G401.6 (cell line): ENCODE data around the gene WNT1.
A peak's percentile ranks its signal among the peaks of the same experiment; 100 is the strongest.

Experiments
- FAIRE-seq: peaks from 2 replicates; lab custom pipeline; 2012; peaks lifted over from hg19 to GRCh38; lab: Jason Lieb, UNC

WNT1 gene

DNA sequence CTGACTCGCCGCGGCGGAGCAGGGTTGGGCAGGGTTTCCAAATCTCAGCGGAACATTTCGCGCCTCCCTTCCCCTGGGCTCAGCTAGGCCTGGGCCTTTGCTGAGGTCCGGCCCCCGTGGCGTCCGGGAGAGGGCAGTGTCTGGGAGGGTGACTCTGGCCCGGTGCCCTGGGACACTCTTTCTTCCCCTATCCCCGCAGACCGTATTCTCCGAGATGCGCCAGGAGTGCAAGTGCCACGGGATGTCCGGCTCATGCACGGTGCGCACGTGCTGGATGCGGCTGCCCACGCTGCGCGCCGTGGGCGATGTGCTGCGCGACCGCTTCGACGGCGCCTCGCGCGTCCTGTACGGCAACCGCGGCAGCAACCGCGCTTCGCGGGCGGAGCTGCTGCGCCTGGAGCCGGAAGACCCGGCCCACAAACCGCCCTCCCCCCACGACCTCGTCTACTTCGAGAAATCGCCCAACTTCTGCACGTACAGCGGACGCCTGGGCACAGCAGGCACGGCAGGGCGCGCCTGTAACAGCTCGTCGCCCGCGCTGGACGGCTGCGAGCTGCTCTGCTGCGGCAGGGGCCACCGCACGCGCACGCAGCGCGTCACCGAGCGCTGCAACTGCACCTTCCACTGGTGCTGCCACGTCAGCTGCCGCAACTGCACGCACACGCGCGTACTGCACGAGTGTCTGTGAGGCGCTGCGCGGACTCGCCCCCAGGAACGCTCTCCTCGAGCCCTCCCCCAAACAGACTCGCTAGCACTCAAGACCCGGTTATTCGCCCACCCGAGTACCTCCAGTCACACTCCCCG lies 3.0 kb downstream of the WNT1 start:
- no peak for FAIRE-seq

DNA sequence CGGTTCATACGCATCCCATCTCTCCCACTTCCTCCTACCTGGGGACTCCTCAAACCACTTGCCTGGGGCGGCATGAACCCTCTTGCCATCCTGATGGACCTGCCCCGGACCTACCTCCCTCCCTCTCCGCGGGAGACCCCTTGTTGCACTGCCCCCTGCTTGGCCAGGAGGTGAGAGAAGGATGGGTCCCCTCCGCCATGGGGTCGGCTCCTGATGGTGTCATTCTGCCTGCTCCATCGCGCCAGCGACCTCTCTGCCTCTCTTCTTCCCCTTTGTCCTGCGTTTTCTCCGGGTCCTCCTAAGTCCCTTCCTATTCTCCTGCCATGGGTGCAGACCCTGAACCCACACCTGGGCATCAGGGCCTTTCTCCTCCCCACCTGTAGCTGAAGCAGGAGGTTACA lies 3.6 kb downstream of the WNT1 start:
- no peak for FAIRE-seq

DNA sequence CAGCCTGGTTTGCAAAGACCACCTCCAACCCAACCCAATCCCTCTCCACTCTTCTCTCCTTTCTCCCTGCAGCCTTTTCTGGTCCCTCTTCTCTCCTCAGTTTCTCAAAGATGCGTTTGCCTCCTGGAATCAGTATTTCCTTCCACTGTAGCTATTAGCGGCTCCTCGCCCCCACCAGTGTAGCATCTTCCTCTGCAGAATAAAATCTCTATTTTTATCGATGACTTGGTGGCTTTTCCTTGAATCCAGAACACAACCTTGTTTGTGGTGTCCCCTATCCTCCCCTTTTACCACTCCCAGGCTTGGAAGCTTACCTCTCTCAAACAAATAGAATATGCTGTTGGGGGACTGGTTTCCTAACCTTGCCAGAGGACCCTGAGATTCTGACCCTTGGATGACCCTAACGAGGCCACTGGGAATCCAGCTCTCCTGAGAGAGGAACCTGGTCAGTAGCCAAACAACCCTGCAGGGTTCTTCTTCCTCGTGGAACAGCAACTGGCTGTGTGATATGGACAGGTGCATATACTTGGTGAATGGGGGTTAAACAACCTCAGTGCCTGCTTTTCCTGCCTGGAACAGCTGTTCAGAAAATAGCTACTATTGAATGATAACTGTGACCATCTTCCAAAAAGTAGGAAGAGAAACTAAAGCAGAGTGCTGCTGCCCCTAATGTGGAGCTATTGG lies 4.4 kb downstream of the WNT1 start:
- no peak for FAIRE-seq

DNA sequence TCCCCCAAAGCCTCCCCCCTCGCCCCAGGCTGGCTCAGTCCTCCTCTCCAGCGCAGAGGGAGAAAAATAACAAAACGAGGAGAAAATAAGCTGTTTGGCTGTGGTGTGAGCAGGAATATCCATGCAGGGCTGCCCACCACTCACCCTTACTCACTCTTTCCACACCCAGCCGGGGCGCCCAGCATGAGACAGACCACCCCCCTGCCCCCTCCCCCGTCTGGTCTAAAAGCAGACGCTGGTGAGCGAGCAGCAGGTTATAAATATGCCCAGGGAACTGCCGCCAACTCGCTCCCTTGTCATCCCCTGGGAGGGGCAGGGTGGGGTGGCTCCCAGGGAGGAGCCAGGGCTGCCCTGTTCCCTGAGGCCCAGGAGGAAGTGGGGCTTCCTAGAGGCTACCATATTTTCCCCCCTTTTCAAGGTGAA lies 7.4 kb downstream of the WNT1 start:
- FAIRE-seq = no peak

DNA sequence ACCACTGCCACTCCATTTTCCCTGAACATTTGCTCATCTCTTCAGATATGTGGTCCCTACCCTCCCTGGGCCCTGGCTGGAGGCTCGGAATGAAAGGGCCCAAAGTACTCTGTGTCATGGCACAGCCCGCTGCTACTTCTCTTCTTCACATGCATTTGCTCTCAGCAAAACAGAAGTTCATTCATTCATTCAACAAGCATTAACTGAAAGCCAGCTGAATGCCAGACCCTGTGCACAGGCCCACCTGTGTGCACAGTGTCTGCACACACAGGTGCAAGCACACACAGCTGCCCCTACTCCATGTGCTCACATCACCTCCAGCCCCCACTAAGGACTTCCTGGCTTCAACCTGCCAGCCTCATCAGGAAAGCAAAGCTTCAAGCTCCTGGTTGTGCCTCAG lies 7.8 kb downstream of the WNT1 start:
- FAIRE-seq = no peak

DNA sequence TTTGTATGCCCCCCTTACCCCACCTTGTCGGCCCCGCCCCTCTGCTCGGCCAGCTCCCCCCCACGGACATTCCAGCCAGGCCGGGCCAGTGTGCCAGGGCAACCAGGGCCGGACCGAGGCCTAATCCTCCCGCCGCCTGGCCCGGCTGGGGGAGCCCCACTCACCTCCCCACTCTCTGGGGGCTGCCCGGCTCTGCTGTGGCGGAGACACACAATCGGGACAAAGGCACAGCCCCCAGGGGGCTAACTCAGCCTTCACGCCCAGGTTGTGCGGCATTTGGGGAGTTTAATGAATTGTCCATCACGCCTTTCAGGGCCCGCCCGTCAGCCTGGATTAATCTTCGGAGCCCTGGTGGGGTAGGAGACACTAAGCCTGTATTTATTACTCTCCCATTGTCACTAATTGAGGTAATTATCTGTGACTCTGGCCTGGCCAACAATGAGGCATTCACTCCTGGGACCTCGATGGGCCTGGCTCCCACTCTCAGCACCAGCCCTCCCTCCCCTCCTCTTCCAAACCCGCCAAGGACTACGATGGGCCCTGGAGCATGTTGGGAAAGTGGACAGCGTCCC lies 8.7 kb downstream of the WNT1 start:
- no peak for FAIRE-seq

DNA sequence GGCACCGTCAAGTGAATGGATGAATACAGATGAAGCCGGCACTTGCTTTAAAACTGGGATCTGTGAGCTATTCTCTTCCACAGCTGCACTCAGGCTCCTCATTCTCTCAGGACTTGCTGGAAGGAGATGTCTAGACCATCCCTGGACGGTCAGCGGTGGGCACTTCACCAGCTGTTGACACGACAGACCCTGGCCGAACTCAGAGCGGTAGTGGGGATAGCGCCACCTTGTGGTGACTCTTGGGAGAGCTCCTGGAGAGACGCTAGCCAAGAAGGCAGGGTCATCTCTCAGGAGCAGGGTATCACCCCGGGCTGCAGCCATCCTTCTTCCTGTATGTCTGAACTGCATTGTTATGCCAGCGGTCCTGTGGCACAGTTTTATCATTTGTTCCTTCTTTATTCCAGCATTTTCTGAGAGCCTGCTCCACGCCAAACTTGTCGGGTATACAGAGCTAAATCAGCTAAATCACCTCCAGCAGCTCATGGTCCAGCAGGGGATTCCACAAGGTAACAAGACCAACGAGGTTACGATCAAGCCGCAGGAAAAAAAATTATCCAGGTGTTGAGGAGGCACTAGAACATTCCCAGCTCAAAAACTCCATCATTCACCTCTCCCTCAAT lies 10.0 kb downstream of the WNT1 start:
- FAIRE-seq = no peak

DNA sequence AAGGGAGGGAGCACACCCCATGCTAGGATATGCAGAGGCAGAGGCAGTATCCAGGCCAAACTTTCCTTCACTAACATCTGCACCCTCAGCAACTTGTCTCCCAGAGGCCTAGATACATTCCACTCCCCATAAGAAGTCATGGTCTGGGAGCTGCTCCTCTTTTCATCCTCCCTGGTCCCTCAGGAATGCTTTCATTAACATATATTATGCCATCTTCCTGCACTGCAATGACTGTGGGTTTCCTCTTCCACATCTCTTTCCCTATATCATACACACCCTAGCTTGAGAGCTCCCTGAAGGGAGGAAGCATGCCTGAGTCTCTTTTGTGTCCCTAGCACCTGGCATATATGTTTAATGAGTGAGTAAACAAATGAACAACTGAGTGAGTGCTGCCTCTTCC lies 12.4 kb downstream of the WNT1 start:
- no peak for FAIRE-seq

DNA sequence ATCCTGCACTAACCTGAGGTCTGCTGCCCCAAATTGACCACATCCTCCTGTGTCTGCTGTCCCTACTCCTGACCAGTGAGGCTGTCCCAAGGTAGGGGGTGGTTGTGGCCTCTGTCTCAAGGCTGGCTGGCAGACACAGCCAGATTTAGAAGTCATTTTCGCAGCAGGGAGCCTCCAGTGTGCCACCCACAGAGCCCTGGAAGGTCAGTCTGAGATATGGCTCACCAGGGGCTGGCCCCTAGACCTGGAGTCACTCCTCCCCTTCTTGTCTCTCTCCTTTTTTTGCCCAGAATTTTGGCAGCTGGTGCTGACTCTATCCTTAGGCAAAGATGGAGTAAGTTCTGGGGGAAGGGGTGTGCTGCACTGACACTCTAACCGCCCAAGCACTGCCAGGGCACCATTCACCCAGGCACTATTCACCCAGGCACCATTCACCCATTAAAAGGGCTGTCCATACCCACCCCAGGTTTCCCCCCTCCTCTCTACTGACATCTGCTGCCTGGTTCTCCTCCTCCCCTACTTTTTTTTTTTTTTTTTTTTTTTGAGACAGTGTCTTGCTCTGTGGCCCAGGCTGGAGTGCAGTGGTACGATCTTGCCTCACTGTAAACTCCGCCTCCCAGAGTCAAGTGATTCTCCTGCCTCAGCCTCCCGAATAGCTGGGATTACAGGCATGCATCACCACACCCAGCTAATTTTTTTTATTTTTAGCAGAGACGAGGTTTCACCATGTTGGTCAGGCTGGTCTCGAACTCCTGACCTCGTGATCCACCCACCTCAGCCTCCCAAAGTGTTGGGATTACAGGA lies 13.3 kb downstream of the WNT1 start:
- no peak for FAIRE-seq

DNA sequence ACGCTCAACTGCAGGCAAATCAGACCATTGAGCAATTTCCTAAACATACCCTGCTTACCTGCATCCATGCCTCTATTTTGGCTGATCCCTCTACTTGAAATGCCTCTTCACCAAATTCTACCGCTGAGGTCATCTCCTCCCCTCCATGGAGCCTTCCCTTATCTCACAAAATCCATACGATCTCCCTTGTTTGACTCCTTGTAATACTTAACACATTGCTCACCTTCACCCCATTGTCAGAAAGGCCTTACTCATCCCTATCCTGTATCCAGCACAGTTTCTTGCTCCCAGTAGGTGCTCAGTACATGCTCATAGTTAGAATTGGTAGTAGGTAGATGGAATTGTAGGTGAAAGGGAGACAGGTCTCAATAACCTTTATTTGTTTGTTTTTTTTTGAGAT lies 15.7 kb downstream of the WNT1 start:
- no peak for FAIRE-seq

DNA sequence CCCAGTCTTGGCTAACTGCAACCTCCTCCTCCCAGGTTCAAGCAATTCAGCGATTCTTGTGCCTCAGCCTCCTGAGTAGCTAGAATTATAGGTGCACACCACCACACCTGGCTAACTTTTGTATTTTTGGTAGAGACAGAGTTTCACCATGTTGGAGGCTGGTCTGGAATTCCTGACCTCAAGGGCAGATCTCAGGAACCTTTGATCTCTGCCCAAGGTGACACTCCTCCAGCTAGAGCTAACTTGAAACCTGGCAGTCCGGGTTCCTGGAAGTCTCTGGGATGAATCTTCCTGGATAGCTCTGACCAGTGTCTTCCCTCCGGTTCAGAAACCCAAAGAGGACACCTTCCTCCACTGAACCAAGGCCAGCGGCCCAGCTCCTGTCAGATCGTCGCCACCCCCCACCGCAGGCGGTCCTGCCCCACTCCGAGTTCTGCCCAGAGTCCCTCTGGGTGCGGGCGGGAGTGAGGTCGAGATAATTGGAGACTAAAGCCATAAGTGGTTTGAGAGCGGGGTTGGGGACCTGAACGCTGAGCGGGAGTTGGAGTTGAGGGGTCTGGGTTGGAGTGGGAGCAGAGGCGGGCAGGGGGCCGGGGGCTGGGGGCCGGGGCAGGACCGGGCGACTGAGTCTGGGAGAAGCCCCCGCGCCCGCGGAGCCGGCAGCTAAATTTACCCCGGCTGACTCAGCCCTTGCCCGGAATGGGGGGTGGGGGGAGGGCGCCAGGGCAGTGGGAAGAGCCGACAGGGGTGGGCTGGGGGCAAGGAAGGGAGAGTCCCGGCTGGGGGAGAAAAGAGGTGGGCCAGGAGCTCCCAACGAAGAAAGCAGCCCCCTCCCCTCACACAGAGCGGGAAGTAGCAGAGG lies 16.3 kb downstream of the WNT1 start:
- no peak for FAIRE-seq

DNA sequence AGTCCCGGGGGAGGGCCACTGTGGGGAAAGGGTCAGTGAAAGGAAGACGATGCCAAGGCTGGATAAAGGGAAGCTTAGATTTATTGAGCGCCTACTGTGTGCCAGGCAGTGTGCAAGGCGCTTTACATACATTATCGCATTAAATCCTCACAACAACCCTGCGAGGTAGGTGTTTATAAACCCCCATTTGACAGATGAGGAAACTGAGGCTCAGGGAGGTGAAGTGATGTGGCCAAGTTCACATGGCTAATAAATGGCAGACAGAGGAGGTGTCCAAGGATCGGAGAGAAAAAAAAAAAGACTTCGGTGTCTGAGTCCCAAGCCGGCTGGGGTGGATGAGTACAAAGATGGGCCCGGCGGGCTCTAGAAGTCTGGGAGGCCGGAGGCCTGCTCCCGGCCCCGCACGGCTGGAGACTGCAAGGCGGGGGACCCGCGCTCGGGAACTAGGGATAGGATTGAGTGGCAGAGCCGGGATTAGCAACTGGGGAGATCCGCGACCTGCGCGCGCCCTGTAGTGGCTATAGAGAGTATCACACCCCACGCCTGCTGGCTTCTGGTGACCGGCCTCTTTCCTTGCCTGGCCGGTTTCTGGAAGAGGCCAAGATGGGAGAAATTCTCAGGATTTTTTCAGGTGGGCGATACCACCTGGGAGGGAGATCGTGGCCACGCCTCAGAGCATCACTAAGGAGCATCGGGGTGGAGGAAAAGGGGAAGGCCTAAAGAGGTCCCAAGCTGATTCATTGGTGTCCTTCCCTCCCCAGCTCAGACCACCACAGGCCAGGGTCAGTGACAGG lies 17.2 kb downstream of the WNT1 start:
- FAIRE-seq = peak; percentile 89

DNA sequence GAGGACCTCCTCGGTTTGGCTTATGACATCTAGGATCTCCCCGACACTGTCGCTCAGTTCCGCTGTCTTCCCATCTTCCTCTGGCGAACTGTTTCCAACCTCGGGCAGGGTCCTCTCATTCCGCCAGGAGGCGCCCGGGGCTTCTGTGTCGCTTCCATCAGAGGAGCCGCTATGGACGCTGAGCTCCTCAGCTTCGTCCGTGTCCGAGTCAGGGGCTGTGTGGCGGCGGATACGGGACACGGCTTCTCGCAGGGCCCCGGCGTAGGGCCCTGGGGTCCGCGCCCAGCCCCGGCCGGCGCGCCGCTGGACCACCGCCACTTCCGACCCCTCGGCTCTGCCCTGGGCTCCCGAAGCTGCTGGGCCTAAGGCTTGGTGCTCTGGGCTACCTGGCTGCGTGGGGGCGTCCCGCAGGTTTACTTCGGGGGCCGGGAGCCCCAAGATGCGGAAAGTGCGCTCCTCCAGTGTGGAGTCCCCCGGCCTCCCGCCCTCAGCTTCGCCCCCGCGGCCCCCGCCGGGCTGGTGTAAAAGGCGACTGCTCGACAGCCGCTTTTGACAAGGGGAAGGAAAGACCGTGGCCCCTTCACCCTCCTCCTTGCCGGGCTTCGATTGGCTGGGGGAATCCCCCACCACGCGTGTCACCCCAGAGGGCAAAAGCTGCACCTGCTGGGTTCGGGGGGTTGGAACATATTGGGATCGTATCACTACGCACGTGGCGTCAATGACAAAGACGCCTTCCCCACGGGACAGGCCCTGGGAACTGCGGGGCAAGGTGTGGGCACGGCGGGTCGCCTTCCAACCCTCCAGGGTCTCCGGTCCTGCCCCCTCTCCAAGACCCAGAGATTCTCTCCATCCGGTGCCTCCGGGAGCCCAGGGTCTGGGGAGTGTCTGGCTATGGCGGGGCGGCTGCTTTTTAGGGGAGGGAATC lies 18.9 kb downstream of the WNT1 start:
- no peak for FAIRE-seq

DNA sequence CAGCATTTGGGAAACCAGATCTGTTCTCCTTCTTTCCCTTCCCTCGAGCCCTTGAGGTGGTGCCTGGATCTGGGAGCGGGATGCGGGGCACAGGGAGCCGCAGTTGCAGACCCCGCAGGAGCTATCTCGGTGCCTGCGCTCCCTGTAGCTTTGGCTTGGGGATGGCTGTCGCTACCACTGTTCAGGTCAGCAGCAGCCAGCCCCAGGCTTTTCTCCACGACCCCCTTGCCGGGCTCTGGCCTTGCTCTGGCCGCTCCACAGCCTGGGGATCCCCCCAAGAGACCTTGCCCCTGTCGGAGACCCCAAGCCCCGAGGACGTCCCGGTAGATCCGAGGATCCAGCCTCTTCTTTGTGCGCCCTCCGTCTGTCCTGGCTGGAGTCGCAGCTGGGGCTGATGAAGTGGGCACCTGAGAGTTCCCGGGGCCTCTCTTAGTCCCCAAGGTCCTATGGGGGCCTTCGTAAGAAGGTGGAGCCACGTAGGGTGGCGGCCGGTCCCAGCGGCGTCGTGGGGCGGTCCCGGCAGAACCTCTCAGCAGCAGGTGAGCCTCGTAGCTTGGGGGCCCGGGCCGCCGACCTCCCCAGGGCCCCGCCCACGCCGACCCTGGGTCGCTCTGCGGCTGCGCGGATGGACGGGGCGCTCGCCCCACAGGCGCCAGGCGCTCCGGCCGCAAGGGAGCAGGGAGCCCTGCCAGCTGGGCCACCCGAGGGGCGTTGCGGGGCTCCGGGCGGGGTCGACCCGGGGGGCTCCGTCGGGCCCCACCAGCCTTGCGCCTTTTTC lies 19.8 kb downstream of the WNT1 start:
- no peak for FAIRE-seq

DNA sequence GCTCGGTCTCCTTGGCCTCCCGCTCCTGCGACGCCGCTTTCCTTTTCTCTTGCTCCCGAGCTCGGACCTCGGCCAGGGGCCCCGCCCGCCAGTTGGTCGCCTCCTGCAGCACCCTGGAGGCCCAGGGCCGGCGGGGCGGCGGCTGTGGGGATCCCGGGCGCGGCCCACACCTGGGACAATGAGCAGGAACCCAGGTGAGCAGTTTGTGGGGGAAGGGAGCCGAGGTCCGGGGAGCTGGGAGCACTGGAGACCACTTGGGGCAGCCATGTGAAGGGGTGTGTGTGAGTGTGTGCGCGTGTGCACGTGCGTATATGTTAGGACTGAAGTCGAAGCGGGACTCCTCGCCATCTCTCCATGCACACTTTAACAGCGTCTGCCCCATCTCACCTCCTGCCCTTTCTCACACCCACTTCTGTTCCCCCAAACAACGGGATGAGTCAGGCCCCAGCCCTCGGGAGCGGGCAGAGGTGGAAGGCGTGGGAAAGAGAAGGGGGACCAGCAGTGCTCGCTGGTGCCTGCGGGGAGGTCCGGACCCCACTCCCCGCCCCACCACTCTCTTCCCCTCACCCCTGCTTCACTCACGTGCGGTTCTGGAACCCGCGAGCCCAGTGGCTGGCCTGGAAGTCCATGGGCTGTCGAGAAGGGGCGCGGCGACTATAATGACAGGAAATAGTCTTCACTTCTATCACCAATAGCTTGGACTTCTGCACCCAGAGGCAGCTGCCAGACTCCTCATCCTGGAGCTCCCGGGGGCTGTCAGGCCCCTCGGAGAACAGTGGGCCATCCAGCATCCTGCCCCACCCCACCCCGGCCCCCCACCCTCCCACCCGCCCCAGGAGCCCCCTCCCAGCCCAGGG lies 20.6 kb downstream of the WNT1 start:
- FAIRE-seq = no peak

DNA sequence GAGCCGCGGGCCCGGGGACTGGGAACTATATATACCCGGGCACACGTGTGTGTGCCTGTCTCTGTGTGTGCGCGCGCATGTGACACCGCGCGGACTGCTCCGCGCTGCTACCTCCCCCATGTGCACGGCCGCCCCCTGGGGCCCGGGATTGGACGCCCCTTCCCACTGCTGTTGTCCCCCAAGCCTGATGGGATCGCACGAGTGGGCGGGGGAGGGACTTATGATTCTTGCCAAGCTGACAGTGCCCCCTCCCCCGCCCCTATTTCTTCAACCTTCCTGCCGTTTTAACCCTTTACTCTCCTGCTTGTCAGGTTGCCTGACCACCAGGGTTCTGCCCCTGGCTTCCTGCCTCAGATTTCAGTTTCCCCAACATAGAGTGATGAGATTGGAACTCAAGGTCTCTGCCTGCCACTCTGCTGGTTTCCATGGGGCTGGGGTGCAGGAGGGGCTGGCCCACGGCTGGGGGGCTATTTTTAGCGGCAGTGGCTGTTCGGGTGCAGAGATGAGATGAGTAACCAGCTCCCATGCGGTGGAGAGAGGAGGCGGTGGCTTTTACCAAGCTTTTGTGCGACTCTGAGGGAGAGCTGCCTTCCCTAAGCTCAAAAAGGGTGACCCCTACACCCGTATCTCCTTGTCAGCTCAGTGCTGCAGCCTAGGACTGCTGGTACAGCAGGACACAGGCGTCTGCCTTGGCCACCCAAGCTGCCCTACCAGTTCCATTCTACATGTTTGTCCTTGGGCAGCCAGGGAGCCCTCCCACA lies 21.4 kb downstream of the WNT1 start, which contains the start of gene DDN:
TSS of gene DDN (minus strand) at position 5 of the 761 bp plus-strand sequence. CDS start 88 bp downstream, outside the sequence.
- FAIRE-seq = no peak

DNA sequence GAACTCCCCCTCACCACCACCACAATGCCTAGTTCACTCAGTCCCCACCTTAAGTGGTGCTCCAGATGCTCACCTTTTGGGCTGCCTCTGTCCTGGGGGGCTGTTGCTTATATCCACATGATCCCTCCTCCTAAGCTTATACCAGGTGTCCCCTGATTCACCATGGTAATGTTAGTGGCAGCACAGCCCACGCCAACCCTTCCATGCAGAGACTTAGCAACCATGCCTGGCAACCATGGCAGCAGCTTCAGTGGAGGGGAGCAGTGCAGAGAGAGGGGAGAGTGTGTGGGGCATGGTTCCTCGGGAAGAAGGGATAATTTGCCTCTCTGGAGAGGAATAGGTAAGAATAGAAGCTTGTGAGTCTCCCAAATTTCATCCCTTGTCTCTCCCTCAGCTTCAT lies 22.2 kb downstream of the WNT1 start:
- no peak for FAIRE-seq
